ENCODE results near the gene AQR.

Gene AQR

DNA sequence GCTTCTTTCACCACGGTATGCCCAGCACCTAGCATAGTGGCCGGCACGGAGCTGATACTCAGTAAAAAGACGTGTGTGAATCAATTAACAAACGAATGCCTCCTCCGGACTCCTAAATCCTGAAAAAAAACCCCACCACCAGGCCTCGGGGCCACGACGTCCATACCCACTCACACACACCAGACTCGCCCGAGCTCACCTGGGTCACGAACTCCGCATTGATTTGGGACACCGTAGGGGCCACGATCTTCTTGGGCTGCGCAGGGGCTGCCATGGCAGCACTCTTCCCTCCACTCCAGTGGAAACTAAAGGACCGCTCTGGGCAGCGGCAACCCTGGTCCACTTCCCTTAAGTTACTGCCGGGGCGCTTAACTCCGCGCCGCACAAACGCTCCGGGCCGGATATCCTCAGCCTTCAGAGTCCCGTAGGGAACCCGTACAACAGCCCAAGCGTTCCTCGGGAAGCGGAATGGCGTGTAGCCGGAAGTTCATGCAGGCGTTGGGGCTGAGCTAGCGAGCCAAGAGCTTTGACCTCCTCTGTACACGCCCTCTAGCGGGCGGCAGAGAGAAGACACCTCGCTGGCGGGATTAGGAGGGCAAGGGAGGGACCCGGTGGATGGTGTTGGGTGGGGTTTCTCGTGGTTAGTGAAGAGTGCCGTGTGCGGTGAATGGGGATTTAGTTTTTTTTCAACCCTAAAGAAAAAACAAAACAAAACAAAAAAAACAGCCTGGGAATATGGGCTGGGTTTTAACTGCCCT, at the start of gene AQR:
TSS of gene AQR (minus strand) at position 403 of the 758 bp plus-strand sequence. CDS start at position 274, 129 bp downstream.
- Histone ChIP-seq H3K9ac (peak within 1 kb of the TSS; percentile 94), H3K9me3 (no peaks in the 10 kb centered on the region), H3K27me3 (no peaks in the 10 kb centered on the region), H3K36me3 (peaks cover 24% of the 10 kb centered on the region), H3K4me2 (peak within 1 kb of the TSS; percentile 98), H3K27ac (peak within 1 kb of the TSS; percentile 91), H3K4me3 (peak within 1 kb of the TSS; percentile 97), H3K4me1 (peaks cover 33% of the 10 kb centered on the region), H4K20me1 (peaks cover 48% of the 10 kb centered on the region)
- no peak for TF ChIP-seq Cebpa-rat (IDR thresholded peaks at IDR 0.05)

DNA sequence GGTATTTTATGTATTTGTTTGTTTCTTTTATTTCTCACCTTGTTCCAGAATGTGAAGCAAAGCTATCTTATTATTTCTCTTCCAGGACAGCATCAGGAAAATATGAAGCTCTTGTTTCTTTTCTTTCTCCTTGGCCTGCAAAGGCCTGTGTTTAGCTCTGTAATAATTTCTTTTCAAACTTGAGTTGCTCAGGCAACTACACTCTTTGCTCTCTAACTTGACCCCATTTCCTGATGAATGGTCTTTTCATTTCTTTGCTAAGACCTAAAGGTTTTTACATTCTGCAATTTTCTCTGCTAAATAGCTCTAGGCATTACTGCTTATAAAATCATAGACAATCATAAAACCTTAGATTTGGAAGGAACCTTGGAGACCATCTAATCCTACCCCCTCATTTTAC, 44.7 kb upstream of the AQR start:
- H3K4me2 ChIP-seq = no peak overlapping the region
- no peak overlapping the region for H3K9ac ChIP-seq
- no peaks in the 10 kb centered on the region for H4K20me1 ChIP-seq
- no peaks in the 10 kb centered on the region for H3K27me3 ChIP-seq
- H3K27ac ChIP-seq = no peak overlapping the region
- no peak for TF ChIP-seq Cebpa-rat (IDR thresholded peaks at IDR 0.05)
- no peak overlapping the region for H3K4me3 ChIP-seq
- H3K36me3 ChIP-seq = no peaks in the 10 kb centered on the region
- H3K4me1 ChIP-seq = no peaks in the 10 kb centered on the region
- H3K9me3 ChIP-seq = no peaks in the 10 kb centered on the region

DNA sequence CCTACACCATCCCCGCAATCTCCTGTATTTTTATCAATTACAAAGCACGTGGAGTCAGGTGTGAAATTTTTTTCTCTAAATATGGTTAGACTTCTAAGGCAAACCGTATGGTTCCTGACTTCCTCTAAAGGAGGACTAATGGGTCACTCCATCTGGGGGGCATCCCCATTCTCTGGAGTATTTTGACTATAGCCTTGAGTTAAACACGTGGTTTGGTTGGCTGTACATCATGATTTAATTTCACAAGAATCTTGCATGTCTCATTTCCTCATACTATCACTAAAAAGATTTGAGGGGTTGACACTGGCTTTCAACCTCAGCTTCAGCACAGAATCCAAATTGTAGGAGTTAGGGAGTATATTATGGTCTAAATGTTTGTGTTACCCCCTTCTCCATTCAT, 43.8 kb upstream of the AQR start:
- H3K4me3 ChIP-seq = no peak overlapping the region
- no peak overlapping the region for H3K27ac ChIP-seq
- no peaks in the 10 kb centered on the region for H3K4me1 ChIP-seq
- no peaks in the 10 kb centered on the region for H3K36me3 ChIP-seq
- H4K20me1 ChIP-seq = no peaks in the 10 kb centered on the region
- no peaks in the 10 kb centered on the region for H3K9me3 ChIP-seq
- no peak overlapping the region for H3K4me2 ChIP-seq
- no peak overlapping the region for H3K9ac ChIP-seq
- no peaks in the 10 kb centered on the region for H3K27me3 ChIP-seq
- TF ChIP-seq Cebpa-rat (IDR thresholded peaks at IDR 0.05) = no peak

DNA sequence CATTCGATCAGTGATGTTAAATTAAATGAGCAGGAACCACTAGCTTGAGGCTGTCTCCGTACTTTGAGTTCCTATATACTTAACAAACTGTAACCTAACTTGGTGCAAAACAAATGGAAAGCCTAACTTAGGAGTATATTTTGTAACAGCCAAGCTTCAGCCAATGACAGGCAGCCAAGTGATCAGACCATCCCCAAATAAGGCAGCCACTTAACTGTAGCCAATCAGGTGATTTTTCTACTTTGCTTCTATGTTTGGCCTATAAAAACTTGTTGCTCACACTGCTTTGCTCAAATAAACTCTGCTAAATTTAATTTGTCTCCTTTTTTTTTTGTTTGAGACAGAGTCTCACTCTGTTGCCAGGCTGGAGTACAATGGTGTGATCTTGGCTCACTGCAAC, 37.9 kb upstream of the AQR start:
- no peaks in the 10 kb centered on the region for H4K20me1 ChIP-seq
- H3K36me3 ChIP-seq = no peaks in the 10 kb centered on the region
- H3K4me1 ChIP-seq = no peaks in the 10 kb centered on the region
- H3K9me3 ChIP-seq = no peaks in the 10 kb centered on the region
- no peak overlapping the region for H3K27ac ChIP-seq
- no peak overlapping the region for H3K4me3 ChIP-seq
- no peaks in the 10 kb centered on the region for H3K27me3 ChIP-seq
- no peak for TF ChIP-seq Cebpa-rat (IDR thresholded peaks at IDR 0.05)
- no peak overlapping the region for H3K4me2 ChIP-seq
- no peak overlapping the region for H3K9ac ChIP-seq

DNA sequence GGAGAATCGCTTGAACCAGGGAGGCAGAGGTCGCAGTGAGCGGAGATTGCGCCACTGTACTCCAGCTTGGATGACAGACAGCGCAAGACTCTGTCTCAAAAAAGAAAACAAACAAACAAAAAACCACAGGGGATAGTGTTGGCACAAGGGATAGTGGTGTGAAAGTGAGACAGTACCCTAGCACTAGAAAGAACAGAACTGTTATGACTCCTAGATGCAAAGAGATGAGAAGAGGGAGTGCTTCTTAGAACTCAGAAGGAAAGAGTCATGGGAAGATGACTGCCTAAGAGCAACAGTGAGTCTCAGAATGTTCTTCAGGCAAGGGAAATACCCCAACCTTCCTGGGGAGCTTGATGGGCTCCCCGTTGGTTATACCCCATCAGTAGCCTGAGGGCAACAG, 36.4 kb upstream of the AQR start:
- Histone ChIP-seq H3K4me2 (no peak overlapping the region), H3K9me3 (no peaks in the 10 kb centered on the region), H3K4me3 (no peak overlapping the region), H3K27me3 (no peaks in the 10 kb centered on the region), H3K9ac (no peak overlapping the region), H3K27ac (no peak overlapping the region), H3K36me3 (no peaks in the 10 kb centered on the region), H3K4me1 (no peaks in the 10 kb centered on the region), H4K20me1 (no peaks in the 10 kb centered on the region)
- no peak for TF ChIP-seq Cebpa-rat (IDR thresholded peaks at IDR 0.05)

DNA sequence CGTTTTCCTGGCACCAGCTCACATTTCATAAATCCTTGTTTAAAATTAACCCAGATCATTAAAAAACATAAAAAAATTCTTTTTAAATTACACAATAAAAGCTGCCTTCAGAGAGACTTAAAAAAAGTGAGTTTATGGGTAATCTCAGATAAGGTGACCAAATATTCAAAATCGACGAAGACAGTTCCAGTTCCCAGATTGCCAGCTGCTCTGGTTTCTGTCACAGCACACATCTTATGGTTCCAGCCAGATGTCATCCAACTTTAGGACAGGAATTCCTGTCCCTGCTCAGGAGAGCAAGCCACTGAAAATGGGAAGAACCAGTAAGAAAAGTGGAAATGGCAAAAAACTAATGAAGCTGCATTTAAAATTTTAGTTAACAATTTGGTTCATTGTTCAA, 34.4 kb upstream of the AQR start:
- Histone ChIP-seq H3K27ac (no peak overlapping the region), H3K4me1 (no peaks in the 10 kb centered on the region), H3K36me3 (no peaks in the 10 kb centered on the region), H3K4me3 (no peak overlapping the region), H3K27me3 (no peaks in the 10 kb centered on the region), H3K9me3 (no peaks in the 10 kb centered on the region), H3K9ac (no peak overlapping the region), H3K4me2 (no peak overlapping the region), H4K20me1 (no peaks in the 10 kb centered on the region)
- TF ChIP-seq Cebpa-rat (IDR thresholded peaks at IDR 0.05) = no peak

DNA sequence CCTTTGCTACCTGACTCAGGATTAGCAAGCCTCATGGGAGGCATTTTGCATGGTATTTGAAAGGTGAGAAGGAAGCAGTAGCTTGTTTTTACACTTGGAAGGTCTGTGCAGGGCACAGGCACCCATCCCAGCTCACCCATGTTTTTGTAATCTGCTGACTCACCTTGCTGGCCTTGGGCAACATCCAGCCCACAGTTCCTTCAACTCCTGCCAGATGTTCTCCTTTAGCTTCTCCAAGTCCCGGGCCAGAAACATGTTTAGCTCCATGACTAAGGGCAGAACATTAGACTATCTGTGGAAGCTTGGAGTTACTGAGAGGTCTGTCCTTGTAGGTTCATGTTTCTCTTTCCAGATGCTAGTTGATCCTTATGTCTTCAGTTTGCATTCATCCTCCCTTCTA, 31.0 kb upstream of the AQR start:
- H3K27me3 ChIP-seq = no peaks in the 10 kb centered on the region
- no peak overlapping the region for H3K4me3 ChIP-seq
- TF ChIP-seq Cebpa-rat (IDR thresholded peaks at IDR 0.05) = no peak
- H3K4me1 ChIP-seq = no peaks in the 10 kb centered on the region
- no peaks in the 10 kb centered on the region for H3K9me3 ChIP-seq
- no peak overlapping the region for H3K4me2 ChIP-seq
- no peak overlapping the region for H3K9ac ChIP-seq
- H3K27ac ChIP-seq = no peak overlapping the region
- no peaks in the 10 kb centered on the region for H3K36me3 ChIP-seq
- no peaks in the 10 kb centered on the region for H4K20me1 ChIP-seq

DNA sequence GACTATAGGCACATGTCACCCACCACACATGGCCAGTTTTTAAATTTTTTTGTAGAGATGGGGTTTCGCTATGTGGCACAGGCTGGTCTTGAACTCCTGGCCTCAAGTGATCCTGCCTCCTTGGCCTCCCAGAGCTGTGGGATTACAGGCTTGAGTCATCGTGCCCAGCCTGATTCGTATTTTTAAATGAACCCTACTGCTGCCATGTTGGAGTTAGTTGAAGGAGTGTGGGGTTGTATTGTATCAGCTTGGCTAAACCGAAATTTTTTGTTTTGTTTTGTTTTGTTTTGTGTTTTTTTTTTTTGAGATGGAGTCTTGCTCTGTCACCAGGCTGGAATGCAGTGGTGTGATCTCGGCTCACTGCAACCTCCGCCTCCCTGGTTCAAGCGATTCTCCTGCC, 30.4 kb upstream of the AQR start:
- no peak overlapping the region for H3K27ac ChIP-seq
- no peaks in the 10 kb centered on the region for H3K36me3 ChIP-seq
- no peak for TF ChIP-seq Cebpa-rat (IDR thresholded peaks at IDR 0.05)
- no peak overlapping the region for H3K4me2 ChIP-seq
- H3K9me3 ChIP-seq = no peaks in the 10 kb centered on the region
- H3K4me3 ChIP-seq = no peak overlapping the region
- no peaks in the 10 kb centered on the region for H3K27me3 ChIP-seq
- H3K4me1 ChIP-seq = no peaks in the 10 kb centered on the region
- H4K20me1 ChIP-seq = no peaks in the 10 kb centered on the region
- no peak overlapping the region for H3K9ac ChIP-seq

DNA sequence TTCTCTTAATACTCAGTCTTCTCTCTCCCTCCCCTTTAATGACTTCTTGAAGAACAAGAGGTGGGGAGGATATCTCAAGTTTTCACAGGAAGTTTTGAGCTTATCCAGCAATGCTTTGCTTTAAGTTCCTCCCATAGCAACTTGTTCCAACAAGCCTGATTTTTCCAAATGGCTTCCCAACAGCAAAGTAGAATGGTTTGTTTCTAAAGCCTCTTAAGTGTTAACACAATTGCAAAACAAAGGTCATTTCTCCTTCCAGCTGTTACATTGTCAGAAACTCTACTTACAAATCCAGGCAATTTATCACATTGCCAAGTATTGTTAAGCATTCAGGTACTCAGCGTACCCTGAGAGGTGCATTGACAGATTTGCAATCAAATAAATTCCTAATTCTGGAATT, 25.4 kb upstream of the AQR start:
- H4K20me1 ChIP-seq = no peaks in the 10 kb centered on the region
- peaks cover 17% of the 10 kb centered on the region for H3K4me1 ChIP-seq
- no peak overlapping the region for H3K4me3 ChIP-seq
- H3K9ac ChIP-seq = no peak overlapping the region
- no peaks in the 10 kb centered on the region for H3K27me3 ChIP-seq
- H3K9me3 ChIP-seq = no peaks in the 10 kb centered on the region
- H3K36me3 ChIP-seq = no peaks in the 10 kb centered on the region
- no peak overlapping the region for H3K27ac ChIP-seq
- no peak overlapping the region for H3K4me2 ChIP-seq
- no peak for TF ChIP-seq Cebpa-rat (IDR thresholded peaks at IDR 0.05)

DNA sequence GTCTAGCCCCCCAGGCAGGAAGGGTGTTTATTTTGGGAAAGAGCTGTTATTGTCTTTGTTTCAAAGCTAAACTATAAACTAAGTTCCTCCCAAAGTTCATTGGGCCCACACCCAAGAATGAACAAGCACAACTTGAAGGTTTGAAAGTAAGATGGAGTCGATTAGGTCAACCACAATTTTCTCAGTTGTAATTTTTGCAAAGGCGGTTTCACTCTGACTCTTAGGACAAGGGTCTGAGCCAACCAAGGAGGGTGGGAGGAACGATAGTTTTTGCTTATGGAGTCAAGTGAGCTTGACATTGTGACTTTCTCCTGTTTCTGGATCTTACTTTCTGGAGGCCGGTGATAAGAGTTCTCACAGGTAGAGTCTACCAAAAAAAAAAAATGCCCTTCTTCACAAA, 24.3 kb upstream of the AQR start:
- Histone ChIP-seq H3K9me3 (no peaks in the 10 kb centered on the region), H3K4me1 (peaks cover 24% of the 10 kb centered on the region), H4K20me1 (no peaks in the 10 kb centered on the region), H3K4me3 (no peak overlapping the region), H3K27me3 (no peaks in the 10 kb centered on the region), H3K4me2 (no peak overlapping the region), H3K27ac (no peak overlapping the region), H3K9ac (no peak overlapping the region), H3K36me3 (no peaks in the 10 kb centered on the region)
- TF ChIP-seq Cebpa-rat (IDR thresholded peaks at IDR 0.05) = no peak

DNA sequence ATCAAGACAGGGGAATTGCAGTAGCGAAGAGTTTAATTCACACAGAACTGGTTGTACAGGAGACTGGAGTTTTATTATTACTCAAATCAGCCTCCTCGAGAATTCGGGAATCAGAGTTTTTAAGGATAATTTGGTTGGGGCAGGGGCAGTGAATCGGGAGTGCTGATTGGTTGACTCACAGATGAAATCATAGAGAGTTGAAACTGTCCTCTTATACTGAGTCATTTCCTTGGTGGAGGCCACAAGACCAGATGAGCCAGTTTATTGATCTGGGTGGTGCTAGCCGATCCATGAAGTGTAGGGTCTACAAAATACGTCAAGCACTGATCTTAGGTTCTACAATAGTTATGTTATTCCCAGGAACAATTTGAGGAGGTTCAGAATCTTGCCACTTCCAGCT, 23.9 kb upstream of the AQR start:
- no peak overlapping the region for H3K9ac ChIP-seq
- H3K4me1 ChIP-seq = peaks cover 26% of the 10 kb centered on the region
- no peaks in the 10 kb centered on the region for H4K20me1 ChIP-seq
- no peaks in the 10 kb centered on the region for H3K9me3 ChIP-seq
- H3K27me3 ChIP-seq = no peaks in the 10 kb centered on the region
- no peak for TF ChIP-seq Cebpa-rat (IDR thresholded peaks at IDR 0.05)
- no peak overlapping the region for H3K4me2 ChIP-seq
- H3K27ac ChIP-seq = no peak overlapping the region
- H3K4me3 ChIP-seq = no peak overlapping the region
- no peaks in the 10 kb centered on the region for H3K36me3 ChIP-seq
